ENCODE data around the gene FGD2.
A peak's percentile ranks its signal among the peaks of the same experiment; 100 is the strongest.

Gene FGD2

GRCh38 chr6:37018198-37019064 is 13.0 kb downstream of the FGD2 start:
- peak; percentile 90 for DNase-seq (ENCODE audit: low spot score)

- no peak for DNase-seq (ENCODE audit: low spot score)
Observed at GRCh38 chr6:37019065-37019450, 13.6 kb downstream of the FGD2 start.

GRCh38 chr6:37020381-37020780 is 14.9 kb downstream of the FGD2 start:
- no peak for DNase-seq (ENCODE audit: low spot score)

GRCh38 chr6:37020812-37021211 is 15.4 kb downstream of the FGD2 start:
- DNase-seq (ENCODE audit: low spot score) = no peak

- DNase-seq (ENCODE audit: low spot score) = peak; percentile 20
Observed at GRCh38 chr6:37021356-37022129, 16.1 kb downstream of the FGD2 start.

- no peak for DNase-seq (ENCODE audit: low spot score)
Observed at GRCh38 chr6:37022135-37022863, 16.8 kb downstream of the FGD2 start.

GRCh38 chr6:37024656-37025337 is 19.3 kb downstream of the FGD2 start:
- peak; percentile 79 for DNase-seq (ENCODE audit: low spot score)

GRCh38 chr6:37025621-37026466 is 20.4 kb downstream of the FGD2 start:
- DNase-seq (ENCODE audit: low spot score) = no peak

- no peak for DNase-seq (ENCODE audit: low spot score)
Observed at GRCh38 chr6:37027036-37027720, 21.7 kb downstream of the FGD2 start.

GRCh38 chr6:37027811-37028469 is 22.5 kb downstream of the FGD2 start:
- DNase-seq (ENCODE audit: low spot score) = no peak

GRCh38 chr6:37029249-37029971 is 24.0 kb downstream of the FGD2 start:
- peak; percentile 89 for DNase-seq (ENCODE audit: low spot score)

GRCh38 chr6:37030599-37030998 is 25.1 kb downstream of the FGD2 start:
- DNase-seq (ENCODE audit: low spot score) = no peak

- DNase-seq (ENCODE audit: low spot score) = no peak
Observed at GRCh38 chr6:37032239-37032638, 26.8 kb downstream of the FGD2 start.

GRCh38 chr6:37033255-37033654 is 27.8 kb downstream of the FGD2 start:
- DNase-seq (ENCODE audit: low spot score) = no peak

- no peak for DNase-seq (ENCODE audit: low spot score)
Observed at GRCh38 chr6:37033819-37034795, 28.7 kb downstream of the FGD2 start.

GRCh38 chr6:37036146-37036545 is 30.7 kb downstream of the FGD2 start:
- no peak for DNase-seq (ENCODE audit: low spot score)

GRCh38 chr6:37038292-37039198 is 33.1 kb downstream of the FGD2 start:
- DNase-seq (ENCODE audit: low spot score) = no peak
